OCI-LY7 (cell line): Measurements from ENCODE around the gene RAB3C. TPM values are rescaled to one million over a fixed set of nuclear protein-coding genes. Genes with fewer than 3 reads are reported as not detected.

Source experiments
- BruUV-seq: library from RNA; stranded (reverse); fragments of 400-500 nt; replicated peaks from 2 replicates; lab custom pipeline; 2021; lab: Mats Ljungman, UMichigan
- CTCF ChIA-PET: fragments of 300-600 bp; sonication (Branson Sonifier 250); formaldehyde crosslinking; loops from one replicate; lab custom pipeline; 2022; ENCODE audit warnings: antibody characterized with exemption; ENCODE audit not compliant: unreplicated experiment; lab: Charles Lee
- POLR2A ChIA-PET: fragments of 300-600 bp; sonication (Branson Sonifier 250); formaldehyde crosslinking; loops from one replicate; lab custom pipeline; 2022; ENCODE audit warnings: antibody characterized with exemption; lab: Charles Lee
- DNase-seq: peaks from one replicate; pipeline ENCODE4 v3.0.0-alpha.2; 2015; ENCODE audit warnings: low spot score
- H2AFZ ChIP-seq: fragments of 200-600 bp; sonication (generic), shearing (Covaris generic); 2 replicates; pipeline ENCODE4 v1.6.1; 2014; ENCODE audit warnings: mild to moderate bottlenecking, antibody characterized with exemption, low read length, moderate library complexity
- H3K27ac ChIP-seq: fragments of 200-600 bp; sonication (generic); 2 replicates; pipeline ENCODE4 v1.5.1; 2014; ENCODE audit warnings: mixed run types, low read depth, mild to moderate bottlenecking, moderate library complexity, low read length, inconsistent platforms; ENCODE audit not compliant: poor library complexity, severe bottlenecking
- H3K36me3 ChIP-seq: fragments of 200-600 bp; sonication (generic); 2 replicates; pipeline ENCODE4 v1.6.1; 2014; ENCODE audit warnings: mild to moderate bottlenecking, antibody characterized with exemption, low read length, moderate library complexity, mixed read lengths; ENCODE audit not compliant: insufficient read depth
- H3K4me1 ChIP-seq: fragments of 200-600 bp; sonication (generic); 2 replicates; pipeline ENCODE4 v1.5.1; 2014; ENCODE audit warnings: mild to moderate bottlenecking, low read length; ENCODE audit not compliant: insufficient read depth, poor library complexity, severe bottlenecking
- H3K4me2 ChIP-seq: fragments of 200-600 bp; sonication (generic); 2 replicates; pipeline ENCODE4 v1.6.1; 2014; ENCODE audit warnings: mild to moderate bottlenecking, low read length
- H3K4me3 ChIP-seq: fragments of 200-600 bp; sonication (generic); 2 replicates; pipeline ENCODE4 v1.5.1; 2014; ENCODE audit warnings: mild to moderate bottlenecking, low read depth, low read length; ENCODE audit not compliant: poor library complexity, severe bottlenecking
- H3K79me2 ChIP-seq: fragments of 200-600 bp; sonication (generic); 2 replicates; pipeline ENCODE4 v1.6.1; 2016; ENCODE audit warnings: low read depth, mild to moderate bottlenecking, low read length, moderate library complexity, mixed read lengths; ENCODE audit not compliant: insufficient read depth
- H3K9me2 ChIP-seq: fragments of 200-600 bp; sonication (generic); 2 replicates; pipeline ENCODE4 v1.6.1; 2016; ENCODE audit warnings: mild to moderate bottlenecking, low read length, mixed read lengths; ENCODE audit not compliant: insufficient read depth
- H3K9me3 ChIP-seq: fragments of 200-600 bp; sonication (generic); 2 replicates; pipeline ENCODE4 v1.6.1; 2014; ENCODE audit warnings: mild to moderate bottlenecking, mixed run types, low read length, mixed read lengths
- H4K20me1 ChIP-seq: fragments of 200-600 bp; sonication (generic); 2 replicates; pipeline ENCODE4 v1.6.1; 2014; ENCODE audit warnings: mild to moderate bottlenecking, antibody characterized with exemption, low read length, moderate library complexity, mixed read lengths; ENCODE audit not compliant: insufficient read depth
- EZH2phosphoT487 ChIP-seq: fragments of 200-600 bp; sonication (generic); IDR thresholded peaks from 2 replicates; pipeline ENCODE4 v1.6.1; 2018; ENCODE audit warnings: low read depth, borderline replicate concordance, mild to moderate bottlenecking, mixed run types, antibody characterized with exemption, low read length, moderate library complexity, mixed read lengths
- intact Hi-C: fragments of 100-400 bp; cut with micrococcal nuclease; formaldehyde crosslinking; loops from one replicate; pipeline ENCODE4 v1.10.0; 2022; ENCODE audit not compliant: unreplicated experiment
- total RNA-seq, 2 experiments: library from RNA; depleted of rRNA in 1 of 2; stranded (reverse); fragments of >200 nt in 1 of 2; shearing (Covaris generic) in 1 of 2; gene quantifications; 2 replicates each; pipeline ENCODE4 v1.2.3, GENCODE V29; 2014 to 2022
- TF ChIP-seq, protein P1 (sequence below): fragments of 200-600 bp; sonication (generic); conservative IDR thresholded peaks from 2 replicates; pipeline ENCODE4 v1.5.1; 2014; ENCODE audit warnings: mild to moderate bottlenecking, antibody characterized with exemption, low read length, moderate library complexity, mixed read lengths

The RAB3C gene
- total RNA-seq, 2 experiments from 2014 or later: not detected

DNA sequence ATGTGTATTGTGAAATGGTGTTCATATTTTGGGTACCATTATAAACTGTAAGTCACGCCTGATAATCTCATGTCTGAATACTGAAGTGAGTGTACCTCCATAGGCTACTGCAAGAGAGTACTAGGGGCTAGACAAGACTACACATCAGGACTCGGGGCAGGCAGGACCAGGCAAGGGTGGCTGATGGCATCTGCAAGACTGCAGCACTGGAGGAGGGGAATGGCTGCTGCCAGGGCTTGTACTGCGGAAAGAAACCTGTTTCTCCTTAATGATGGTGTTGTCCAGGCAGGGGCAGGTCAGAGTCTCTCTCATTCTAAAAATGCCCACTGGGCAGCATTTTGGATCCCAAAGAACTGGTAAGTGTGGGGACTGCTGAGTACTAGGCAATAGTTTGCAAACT, 172.5 kb downstream of the RAB3C start:
- Histone ChIP-seq H3K4me1 (no peaks in the 10 kb centered on the region), H3K79me2 (no peaks in the 10 kb centered on the region), H4K20me1 (no peaks in the 10 kb centered on the region), H3K27ac (no peak overlapping the region), H2AFZ (no peak overlapping the region), H3K9me2 (no peaks in the 10 kb centered on the region), H3K9me3 (no peaks in the 10 kb centered on the region), H3K4me3 (no peak overlapping the region), H3K36me3 (no peaks in the 10 kb centered on the region), H3K4me2 (no peak overlapping the region)
- ChIA-PET POLR2A (no interaction called here), CTCF (no interaction called here)
- no peak for TF ChIP-seq EZH2phosphoT487
- TF ChIP-seq, protein P1, sequence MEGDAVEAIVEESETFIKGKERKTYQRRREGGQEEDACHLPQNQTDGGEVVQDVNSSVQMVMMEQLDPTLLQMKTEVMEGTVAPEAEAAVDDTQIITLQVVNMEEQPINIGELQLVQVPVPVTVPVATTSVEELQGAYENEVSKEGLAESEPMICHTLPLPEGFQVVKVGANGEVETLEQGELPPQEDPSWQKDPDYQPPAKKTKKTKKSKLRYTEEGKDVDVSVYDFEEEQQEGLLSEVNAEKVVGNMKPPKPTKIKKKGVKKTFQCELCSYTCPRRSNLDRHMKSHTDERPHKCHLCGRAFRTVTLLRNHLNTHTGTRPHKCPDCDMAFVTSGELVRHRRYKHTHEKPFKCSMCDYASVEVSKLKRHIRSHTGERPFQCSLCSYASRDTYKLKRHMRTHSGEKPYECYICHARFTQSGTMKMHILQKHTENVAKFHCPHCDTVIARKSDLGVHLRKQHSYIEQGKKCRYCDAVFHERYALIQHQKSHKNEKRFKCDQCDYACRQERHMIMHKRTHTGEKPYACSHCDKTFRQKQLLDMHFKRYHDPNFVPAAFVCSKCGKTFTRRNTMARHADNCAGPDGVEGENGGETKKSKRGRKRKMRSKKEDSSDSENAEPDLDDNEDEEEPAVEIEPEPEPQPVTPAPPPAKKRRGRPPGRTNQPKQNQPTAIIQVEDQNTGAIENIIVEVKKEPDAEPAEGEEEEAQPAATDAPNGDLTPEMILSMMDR: no peak
- BruUV-seq: no TSS peak
- intact Hi-C loops: no loop called here
- DNase-seq: no peak

DNA sequence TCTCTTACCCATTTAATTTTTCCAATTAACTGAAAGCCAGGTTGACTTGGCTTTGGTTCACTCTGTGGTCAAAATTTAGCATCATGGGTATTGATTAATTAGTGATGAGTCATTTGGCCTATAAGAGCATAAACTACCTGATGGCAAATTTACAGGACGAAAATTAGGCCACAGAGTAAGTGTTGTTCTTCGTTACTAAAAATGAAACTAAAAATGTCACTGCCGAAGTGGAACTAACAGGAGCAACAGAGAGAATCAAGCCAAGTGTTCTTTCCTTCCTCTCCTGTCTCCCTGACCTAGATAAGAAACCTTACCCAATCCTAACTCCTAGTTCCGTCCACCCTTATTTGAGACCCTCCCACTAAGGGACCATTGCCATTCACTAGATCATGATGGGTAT, 176.9 kb downstream of the RAB3C start:
- Histone ChIP-seq H3K27ac (no peak overlapping the region), H3K9me2 (no peaks in the 10 kb centered on the region), H3K4me2 (peak overlapping the region; percentile 38), H3K36me3 (no peaks in the 10 kb centered on the region), H4K20me1 (no peaks in the 10 kb centered on the region), H3K4me3 (peak overlapping the region; percentile 19), H3K79me2 (no peaks in the 10 kb centered on the region), H3K9me3 (no peaks in the 10 kb centered on the region), H3K4me1 (no peaks in the 10 kb centered on the region), H2AFZ (no peak overlapping the region)
- CTCF ChIA-PET: no interaction called here
- TF ChIP-seq EZH2phosphoT487: no peak
- TF ChIP-seq, protein P1: no peak
- BruUV-seq: no TSS peak
- intact Hi-C loops: no loop called here
- POLR2A ChIA-PET: interaction anchor here (0.5 to 0.7 kb wide), 2 partner anchors 492 to 526 kb away, joined by 3 read pairs; no protein-coding TSS in a partner anchor
- no peak for DNase-seq

DNA sequence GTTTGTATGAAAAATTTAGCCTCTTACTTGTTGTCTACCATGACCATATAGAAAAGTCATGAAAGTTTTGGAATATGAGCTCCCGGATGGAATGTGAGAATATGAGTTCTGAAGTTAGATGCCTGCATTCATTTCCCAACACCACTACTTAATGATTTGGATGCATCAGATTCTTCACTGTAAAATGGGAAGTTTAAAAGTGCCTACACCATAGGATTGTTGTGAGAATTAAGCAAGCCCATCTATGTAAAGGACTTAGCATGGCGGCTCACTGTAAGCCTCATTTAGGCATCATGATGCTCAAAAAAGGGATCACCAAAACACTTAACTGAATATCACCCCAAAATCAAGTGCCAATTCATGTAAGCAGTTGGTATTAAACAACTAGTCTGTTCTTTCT, 177.3 kb downstream of the RAB3C start:
- Histone ChIP-seq H3K9me2 (no peaks in the 10 kb centered on the region), H3K27ac (no peak overlapping the region), H3K79me2 (no peaks in the 10 kb centered on the region), H3K4me3 (no peak overlapping the region), H2AFZ (no peak overlapping the region), H4K20me1 (no peaks in the 10 kb centered on the region), H3K36me3 (no peaks in the 10 kb centered on the region), H3K9me3 (no peaks in the 10 kb centered on the region), H3K4me1 (no peaks in the 10 kb centered on the region), H3K4me2 (peak overlapping the region; percentile 38)
- BruUV-seq: no TSS peak
- intact Hi-C loops: no loop called here
- DNase-seq: no peak
- CTCF ChIA-PET: no interaction called here
- POLR2A ChIA-PET: interaction anchor here (0.7 kb wide), 1 partner anchor 526 kb away, joined by 3 read pairs; no protein-coding TSS in a partner anchor
- TF ChIP-seq, protein P1: no peak
- TF ChIP-seq EZH2phosphoT487: no peak
